SU-DHL-6 (cell line): ENCODE measurements around the gene TBC1D3G.
"Not testable (repeated sequence)": the region's sequence is repeated elsewhere in the genome, so short reads cannot be mapped to it uniquely, and the experiment has no call there.

Experiments used
- H2AFZ ChIP-seq: fragments of 200-600 bp; sonication (generic); 2 replicates; pipeline ENCODE4 v1.6.1; 2014; ENCODE audit warnings: low read depth, mild to moderate bottlenecking, moderate library complexity, mixed read lengths, antibody characterized with exemption, low read length; ENCODE audit not compliant: severe bottlenecking
- H3F3A ChIP-seq: fragments of 200-600 bp; shearing (Covaris generic); 2 replicates; pipeline ENCODE4 v1.6.0; 2016; ENCODE audit warnings: antibody characterized with exemption, mild to moderate bottlenecking; ENCODE audit not compliant: insufficient read depth
- H3K27ac ChIP-seq: fragments of 200-600 bp; sonication (generic); 2 replicates; pipeline ENCODE4 v1.5.1; 2016; ENCODE audit warnings: low read depth, mild to moderate bottlenecking, low read length, moderate library complexity, mixed read lengths
- H3K27me3 ChIP-seq: fragments of 200-600 bp; sonication (generic), shearing (Covaris generic); 2 replicates; pipeline ENCODE4 v1.6.0; 2014; ENCODE audit warnings: mild to moderate bottlenecking, low read length
- H3K36me3 ChIP-seq: fragments of 200-600 bp; sonication (generic); 2 replicates; pipeline ENCODE4 v1.6.1; 2014; ENCODE audit warnings: mild to moderate bottlenecking, low read length, mixed read lengths
- H3K4me2 ChIP-seq: fragments of 300-600, 200-600 bp; shearing (Covaris generic), sonication (generic); 2 replicates; pipeline ENCODE4 v1.6.0; 2014; ENCODE audit warnings: low read length, low read depth, mild to moderate bottlenecking; ENCODE audit not compliant: poor library complexity, severe bottlenecking
- H3K4me3 ChIP-seq: fragments of 200-600 bp; sonication (generic); 2 replicates; pipeline ENCODE4 v1.5.1; 2014; ENCODE audit warnings: antibody characterized with exemption, low read length, mild to moderate bottlenecking, mixed read lengths; ENCODE audit not compliant: insufficient read depth, poor library complexity, severe bottlenecking
- H3K79me2 ChIP-seq: fragments of 200-600 bp; sonication (generic); 2 replicates; pipeline ENCODE4 v1.6.1; 2014; ENCODE audit warnings: mild to moderate bottlenecking, low read length, moderate library complexity; ENCODE audit not compliant: insufficient read depth
- H3K9ac ChIP-seq: fragments of 200-600 bp; sonication (generic); 2 replicates; pipeline ENCODE4 v1.7.0; 2014; ENCODE audit warnings: mild to moderate bottlenecking, low read length
- H3K9me2 ChIP-seq: fragments of 200-600 bp; sonication (generic); replicated peaks from 2 replicates; pipeline ENCODE4 v1.6.1; 2014; ENCODE audit warnings: low read length; ENCODE audit not compliant: insufficient read depth
- H3K9me3 ChIP-seq: fragments of 200-600 bp; sonication (generic); 2 replicates; pipeline ENCODE4 v1.6.1; 2014; ENCODE audit warnings: low read length, mixed read lengths; ENCODE audit not compliant: insufficient read depth
- H4K20me1 ChIP-seq: fragments of 200-600 bp; sonication (generic); 2 replicates; pipeline ENCODE4 v1.6.1; 2014; ENCODE audit warnings: low read depth, mild to moderate bottlenecking, antibody characterized with exemption, low read length, moderate library complexity, mixed read lengths

Gene TBC1D3G

DNA sequence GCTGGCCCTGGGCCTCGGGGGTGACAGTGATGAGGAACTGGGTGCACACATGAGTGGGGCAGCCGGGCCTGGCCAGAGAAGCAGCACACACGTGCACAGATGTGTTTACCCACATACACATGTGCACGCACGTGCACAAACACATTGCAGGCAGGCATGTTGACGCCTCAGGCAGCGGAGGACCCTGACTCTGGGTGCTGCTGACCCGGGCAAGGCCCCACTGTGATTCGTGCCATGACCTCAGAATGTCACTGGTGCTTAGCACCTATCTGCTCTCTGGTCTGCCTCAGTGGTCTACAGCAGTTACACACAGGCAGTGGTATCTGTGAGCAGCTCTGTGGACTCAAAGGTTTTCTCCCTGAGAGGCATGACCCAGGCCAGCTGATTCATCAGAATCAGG lies at the start of gene TBC1D3G:
Gene TBC1D3G (plus strand): TSS at position 301 of the 400 bp plus-strand sequence. CDS start 1,528 bp downstream, outside the sequence.
- H2AFZ ChIP-seq, H3K9me2 ChIP-seq, H3F3A ChIP-seq, H4K20me1 ChIP-seq, H3K79me2 ChIP-seq, H3K9ac ChIP-seq, H3K36me3 ChIP-seq, H3K27ac ChIP-seq, H3K27me3 ChIP-seq, H3K9me3 ChIP-seq, H3K4me3 ChIP-seq, H3K4me2 ChIP-seq: not testable (repeated sequence)

DNA sequence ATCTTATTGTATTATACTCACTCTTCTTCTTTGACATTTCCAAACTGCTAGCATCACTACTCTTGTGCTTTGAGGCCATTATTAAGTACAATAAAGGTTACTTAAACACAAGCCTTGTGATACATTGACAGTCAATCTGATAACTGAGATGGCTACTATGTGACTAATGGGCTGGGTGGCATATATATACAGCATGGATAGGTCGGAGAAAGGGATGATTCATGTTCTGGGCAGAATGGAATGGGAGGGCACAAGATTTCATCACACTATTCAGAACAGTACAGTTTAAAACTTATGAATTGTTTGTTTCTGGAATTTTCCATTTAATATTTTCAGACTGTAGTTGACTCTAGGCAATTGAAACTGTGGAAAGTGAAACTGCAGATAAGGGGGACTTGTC lies 40.4 kb upstream of the TBC1D3G start:
- not testable (repeated sequence) for H3K79me2 ChIP-seq, H3K27ac ChIP-seq, H2AFZ ChIP-seq, H4K20me1 ChIP-seq, H3K27me3 ChIP-seq, H3K9me3 ChIP-seq, H3K9me2 ChIP-seq, H3K4me2 ChIP-seq, H3K4me3 ChIP-seq, H3F3A ChIP-seq, H3K9ac ChIP-seq, H3K36me3 ChIP-seq

DNA sequence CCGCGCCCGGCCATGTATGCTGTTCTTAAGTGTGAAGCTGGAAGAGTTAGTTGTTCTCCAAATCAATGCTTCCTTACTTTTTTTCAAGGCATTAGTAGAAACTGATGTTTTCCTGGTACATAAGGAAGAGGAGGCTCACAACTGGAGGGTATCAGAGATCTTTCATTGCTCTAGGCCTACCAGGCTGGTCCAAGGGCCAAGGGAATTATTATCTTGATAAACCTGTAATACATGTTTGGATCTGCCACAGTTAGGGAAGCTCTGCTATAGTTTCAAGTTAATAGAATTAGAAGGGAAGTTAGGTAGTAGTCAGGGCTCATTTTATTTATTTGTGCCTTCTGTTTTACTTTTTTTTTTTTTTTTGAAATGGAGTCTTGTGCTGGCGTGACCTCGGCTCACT lies 39.5 kb upstream of the TBC1D3G start:
- not testable (repeated sequence) for H4K20me1 ChIP-seq

DNA sequence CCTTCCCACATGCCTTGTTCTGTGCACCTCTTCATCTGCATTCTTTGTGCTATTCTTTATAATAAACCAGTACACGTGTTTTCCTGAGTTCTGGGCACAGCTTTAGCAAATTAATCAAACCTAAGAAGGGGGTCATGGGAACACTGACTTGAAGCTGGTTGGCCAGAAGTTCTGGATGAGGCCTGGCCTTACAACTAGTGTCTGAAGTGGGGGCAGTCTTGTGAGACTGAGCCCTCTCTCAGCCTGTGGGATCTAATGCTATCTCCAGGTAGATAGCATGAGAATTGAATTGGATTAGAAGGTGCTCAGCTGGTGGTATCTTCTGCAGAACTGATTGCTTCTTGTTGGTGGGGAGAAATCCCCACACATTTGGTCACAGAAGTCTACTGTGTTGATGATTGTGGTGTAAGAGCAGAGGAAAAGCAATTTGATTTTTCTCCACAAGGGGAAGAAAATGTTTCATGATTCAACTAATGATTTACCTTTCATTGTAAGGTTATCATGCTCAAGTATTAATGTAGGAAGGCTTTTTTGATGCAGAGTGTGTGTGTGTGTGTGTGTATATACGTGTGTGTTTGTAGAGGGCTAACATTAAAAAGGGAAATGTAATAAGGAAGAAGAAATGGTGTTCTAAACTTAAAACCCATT lies 33.6 kb upstream of the TBC1D3G start:
- H3K27ac ChIP-seq, H3F3A ChIP-seq, H3K4me3 ChIP-seq, H3K9ac ChIP-seq, H3K36me3 ChIP-seq, H3K9me2 ChIP-seq, H3K4me2 ChIP-seq, H3K27me3 ChIP-seq, H2AFZ ChIP-seq, H3K9me3 ChIP-seq, H3K79me2 ChIP-seq, H4K20me1 ChIP-seq: not testable (repeated sequence)

More for the DNA sequence above, 39.5 kb upstream of the TBC1D3G start:
- H3K9me2 ChIP-seq, H3K9ac ChIP-seq, H3K27ac ChIP-seq, H3K4me2 ChIP-seq, H3K27me3 ChIP-seq, H3K79me2 ChIP-seq, H3K36me3 ChIP-seq, H3K9me3 ChIP-seq, H2AFZ ChIP-seq, H3F3A ChIP-seq, H3K4me3 ChIP-seq: not testable (repeated sequence)

DNA sequence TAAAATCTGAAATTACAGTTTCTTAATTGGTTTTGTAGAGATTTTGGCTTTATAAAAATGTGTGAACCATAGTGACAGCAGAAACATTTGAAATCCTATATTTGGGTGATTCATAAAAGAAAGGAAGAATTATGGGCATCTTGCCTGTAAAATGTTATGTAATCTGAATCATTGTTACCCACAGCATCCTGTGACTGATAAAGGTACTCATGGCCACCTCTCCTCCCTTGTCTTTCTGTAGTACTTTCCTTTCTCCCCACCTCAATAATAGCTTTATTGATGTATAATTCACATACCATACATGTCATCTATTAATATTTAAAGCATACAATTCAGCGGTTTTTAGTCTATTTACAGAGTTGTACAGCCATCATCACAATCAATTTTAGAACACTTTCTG lies 28.5 kb upstream of the TBC1D3G start:
- not testable (repeated sequence) for H3F3A ChIP-seq, H3K79me2 ChIP-seq, H4K20me1 ChIP-seq, H3K4me3 ChIP-seq, H3K27me3 ChIP-seq, H3K36me3 ChIP-seq, H3K9me2 ChIP-seq, H3K4me2 ChIP-seq, H3K9ac ChIP-seq, H2AFZ ChIP-seq, H3K9me3 ChIP-seq, H3K27ac ChIP-seq

DNA sequence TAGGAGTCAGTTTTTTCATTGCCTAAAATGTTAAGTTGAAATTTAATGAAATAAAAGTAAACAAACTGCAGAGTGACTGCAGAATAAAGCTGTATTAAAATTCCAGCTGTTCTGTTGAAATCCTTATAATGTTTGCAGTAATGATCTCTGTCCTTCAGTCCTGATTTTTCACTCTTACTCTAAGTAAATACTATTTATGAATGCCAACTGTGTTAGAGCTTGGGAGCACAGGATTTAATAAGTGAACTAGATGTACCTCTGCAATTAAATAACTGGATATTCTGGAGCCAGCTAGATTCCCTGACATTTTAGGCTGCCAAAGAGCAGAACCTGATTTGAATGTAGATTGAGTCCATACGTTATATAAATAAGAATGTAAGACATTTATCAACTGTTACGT lies 7.9 kb upstream of the TBC1D3G start:
- not testable (repeated sequence) for H3K27me3 ChIP-seq, H3K79me2 ChIP-seq, H3K27ac ChIP-seq, H2AFZ ChIP-seq, H3K9ac ChIP-seq, H3K4me3 ChIP-seq, H3K4me2 ChIP-seq, H3K9me3 ChIP-seq, H4K20me1 ChIP-seq, H3F3A ChIP-seq, H3K9me2 ChIP-seq, H3K36me3 ChIP-seq

DNA sequence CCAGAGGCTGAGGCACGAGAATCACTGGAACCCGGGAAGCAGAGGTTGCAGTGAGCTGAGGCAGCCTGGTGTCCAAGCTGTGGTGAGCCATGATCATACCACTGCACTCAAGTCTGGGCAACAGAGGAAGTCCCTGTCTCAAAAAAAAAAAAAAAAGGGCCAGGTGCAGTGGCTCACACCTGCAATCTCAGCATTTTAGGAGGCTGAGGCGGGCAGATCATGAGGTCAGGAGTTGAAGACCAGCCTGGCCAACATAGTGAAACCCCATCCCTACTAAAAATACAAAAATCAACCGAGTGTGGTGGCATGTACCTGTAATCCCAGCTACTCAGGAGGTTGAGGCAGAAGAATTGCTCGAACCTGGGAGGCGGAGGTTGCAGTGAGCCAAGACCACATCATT lies 38.8 kb downstream of the TBC1D3G start:
- H3K27ac ChIP-seq, H3K27me3 ChIP-seq, H3K4me3 ChIP-seq, H2AFZ ChIP-seq, H3F3A ChIP-seq, H3K36me3 ChIP-seq, H3K9me3 ChIP-seq, H3K4me2 ChIP-seq, H3K79me2 ChIP-seq, H3K9ac ChIP-seq, H3K9me2 ChIP-seq, H4K20me1 ChIP-seq: not testable (repeated sequence)

DNA sequence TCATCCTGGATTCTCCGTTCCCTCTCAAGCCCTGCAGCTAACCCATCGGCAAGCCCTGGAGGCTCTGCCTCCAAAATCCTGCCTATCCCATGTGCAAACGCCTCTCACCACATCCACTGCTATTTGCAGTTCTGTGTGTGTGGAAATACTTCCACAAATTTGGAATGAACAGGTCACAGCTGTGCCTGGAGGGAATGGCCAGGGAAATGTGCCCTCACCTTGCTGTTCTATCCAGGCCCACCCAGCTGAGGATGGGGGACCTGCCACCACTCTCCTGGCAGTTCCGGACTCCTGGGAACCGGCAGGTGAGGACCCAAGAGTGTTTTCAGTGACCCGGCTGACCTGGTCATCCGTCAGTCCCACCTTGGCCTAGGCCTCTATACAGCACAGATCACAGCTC lies 52.3 kb downstream of the TBC1D3G start:
- H3F3A ChIP-seq, H3K4me2 ChIP-seq, H4K20me1 ChIP-seq, H3K36me3 ChIP-seq, H3K27me3 ChIP-seq, H3K9me3 ChIP-seq, H2AFZ ChIP-seq, H3K27ac ChIP-seq, H3K4me3 ChIP-seq, H3K79me2 ChIP-seq, H3K9me2 ChIP-seq, H3K9ac ChIP-seq: not testable (repeated sequence)
